Neuronal stem cell (in vitro differentiated cells): Measurements from ENCODE around the gene SNX2.
"Not testable (repeated sequence)": the region's sequence is repeated elsewhere in the genome, so short reads cannot be mapped to it uniquely, and the experiment has no call there.

Experiments used
- DNase-seq: peaks from one replicate; pipeline ENCODE4 v3.0.0-alpha.2; 2013; ENCODE audit warnings: low spot score
- H2AFZ ChIP-seq: one replicate; pipeline ENCODE4 v1.6.1; 2013; ENCODE audit warnings: mild to moderate bottlenecking, low read length, inconsistent platforms
- H2AK5ac ChIP-seq: 2 replicates; pipeline ENCODE4 v1.6.1; 2013; ENCODE audit warnings: low read depth, mild to moderate bottlenecking, inconsistent platforms, low read length, moderate library complexity, mixed read lengths
- H2BK120ac ChIP-seq: 2 replicates; pipeline ENCODE4 v1.6.1; 2013; ENCODE audit warnings: low read depth, mild to moderate bottlenecking, inconsistent platforms, low read length, moderate library complexity, mixed read lengths
- H2BK12ac ChIP-seq: one replicate; pipeline ENCODE4 v1.6.1; 2013; ENCODE audit warnings: low read length, inconsistent platforms
- H2BK15ac ChIP-seq: 2 replicates; pipeline ENCODE4 v1.6.1; 2013; ENCODE audit warnings: mild to moderate bottlenecking, low read length, inconsistent platforms, mixed read lengths
- H2BK5ac ChIP-seq: one replicate; pipeline ENCODE4 v1.6.1; 2013; ENCODE audit warnings: inconsistent platforms, mild to moderate bottlenecking, low read length, moderate library complexity
- H3K14ac ChIP-seq: one replicate; pipeline ENCODE4 v1.6.1; 2013; ENCODE audit warnings: low read length, inconsistent platforms
- H3K18ac ChIP-seq: 2 replicates; pipeline ENCODE4 v1.6.1; 2013; ENCODE audit warnings: low read length, inconsistent platforms
- H3K23ac ChIP-seq: 2 replicates; pipeline ENCODE4 v1.6.1; 2013; ENCODE audit warnings: low read depth, mild to moderate bottlenecking, mixed read lengths, low read length, inconsistent platforms; ENCODE audit not compliant: poor library complexity
- H3K27ac ChIP-seq: replicated peaks from 3 replicates; pipeline ENCODE4 v1.5.1; 2013; ENCODE audit warnings: low read length, inconsistent platforms
- H3K27me3 ChIP-seq, 3 experiments: 2 replicates each; pipeline ENCODE4 v1.6.1; 2013; ENCODE audit warnings: low read length in 3 of 3, mild to moderate bottlenecking in 2 of 3, inconsistent platforms in 1 of 3, low read depth in 1 of 3, mixed read lengths in 1 of 3, moderate library complexity in 1 of 3; ENCODE audit not compliant: control insufficient read depth in 3 of 3, insufficient read depth in 3 of 3
- H3K36me3 ChIP-seq, 2 donors: replicated peaks in 1 of 2; 2 replicates each; pipeline ENCODE4 v1.6.1; 2013; ENCODE audit warnings: low read length in 2 of 2; ENCODE audit not compliant: control insufficient read depth in 2 of 2, insufficient read depth in 2 of 2
- H3K4ac ChIP-seq: 2 replicates; pipeline ENCODE4 v1.6.1; 2013; ENCODE audit warnings: inconsistent platforms, mild to moderate bottlenecking, low read length, moderate library complexity
- H3K4me1 ChIP-seq, 2 donors: 1 replicate in 1 of 2; 2 replicates in 1 of 2; pipeline ENCODE4 v1.6.1; 2013; ENCODE audit warnings: low read length in 2 of 2, low read depth in 1 of 2; ENCODE audit not compliant: control insufficient read depth in 2 of 2, insufficient read depth in 1 of 2
- H3K4me2 ChIP-seq: one replicate; pipeline ENCODE4 v1.6.1; 2013; ENCODE audit warnings: mild to moderate bottlenecking, low read length, inconsistent platforms; ENCODE audit not compliant: insufficient read depth, poor library complexity, severe bottlenecking
- H3K4me3 ChIP-seq, 2 donors: 2 replicates each; pipeline ENCODE4 v1.5.1; 2013; ENCODE audit warnings: low read length in 2 of 2, mild to moderate bottlenecking in 2 of 2, inconsistent platforms in 1 of 2, moderate library complexity in 1 of 2
- H3K79me1 ChIP-seq: one replicate; pipeline ENCODE4 v1.6.1; 2013; ENCODE audit warnings: low read depth, mild to moderate bottlenecking, inconsistent platforms, low read length, moderate library complexity
- H3K9ac ChIP-seq: one replicate; pipeline ENCODE4 v1.6.1; 2013; ENCODE audit warnings: mild to moderate bottlenecking, low read depth, low read length, inconsistent platforms; ENCODE audit not compliant: poor library complexity
- H3K9me3 ChIP-seq, 2 donors: replicated peaks in 1 of 2; 2 replicates each; pipeline versions ENCODE3 to v1.6.1; 2013; ENCODE audit warnings: low read length in 2 of 2, mild to moderate bottlenecking in 2 of 2, inconsistent platforms in 1 of 2, low read depth in 1 of 2, mixed read lengths in 1 of 2, moderate library complexity in 1 of 2; ENCODE audit not compliant: control insufficient read depth in 2 of 2, insufficient read depth in 1 of 2
- H4K8ac ChIP-seq: one replicate; pipeline ENCODE4 v1.6.1; 2013; ENCODE audit warnings: low read depth, mild to moderate bottlenecking, inconsistent platforms, low read length, moderate library complexity
- H4K91ac ChIP-seq: one replicate; pipeline ENCODE4 v1.6.1; 2013; ENCODE audit warnings: low read length, low read depth, mild to moderate bottlenecking, inconsistent platforms; ENCODE audit not compliant: poor library complexity
- WGBS, 2 donors: extraction: QIAGEN DNeasy Blood & Tissue Kit; methylation state at CpG; one replicate each; pipeline ENCODE4 v1.1.7; 2013; ENCODE audit warnings: missing lambda C conversion rate in 2 of 2, mixed read lengths in 1 of 2; ENCODE audit not compliant: insufficient read length in 2 of 2, insufficient replicate concordance in 1 of 2; ENCODE audit errors: extremely low coverage in 2 of 2; 5-methylcytosine and 5-hydroxymethylcytosine counted together

The SNX2 gene

GRCh38 chr5:122760236-122760635 lies 14.6 kb upstream of the SNX2 start:
- H3K23ac ChIP-seq = no peak overlapping the region
- no CpG with 5 or more reads among the region's 2 CpGs for WGBS, 2 donors
- H4K8ac ChIP-seq = no peak overlapping the region
- H2AK5ac ChIP-seq = no peak overlapping the region
- H3K9me3 ChIP-seq = no peaks in the 10 kb centered on the region
- no peak overlapping the region for H3K14ac ChIP-seq
- H2BK5ac ChIP-seq = no peak overlapping the region
- H3K79me1 ChIP-seq = no peaks in the 10 kb centered on the region
- peaks cover 0 to 2% (median 0%) of the 10 kb centered on the region in 3 experiments for H3K27me3 ChIP-seq
- H3K4me1 ChIP-seq = peaks cover 0 to 2% of the 10 kb centered on the region in 2 donors
- H3K4ac ChIP-seq = no peak overlapping the region
- H3K18ac ChIP-seq = no peak overlapping the region
- H3K4me3 ChIP-seq = no peak overlapping the region
- DNase-seq = no peak
- no peak overlapping the region for H2BK15ac ChIP-seq
- H4K91ac ChIP-seq = no peak overlapping the region
- no peaks in the 10 kb centered on the region for H3K36me3 ChIP-seq
- H3K4me2 ChIP-seq = no peak overlapping the region
- no peak overlapping the region for H2BK12ac ChIP-seq
- peak overlapping the region; percentile 61 for H2AFZ ChIP-seq
- H3K9ac ChIP-seq = no peak overlapping the region
- H3K27ac ChIP-seq = no peak overlapping the region
- no peak overlapping the region for H2BK120ac ChIP-seq

- H3K79me1 ChIP-seq = no peaks in the 10 kb centered on the region
- WGBS, 2 donors = no CpG with 5 or more reads among the region's 1 CpG
- H2BK15ac ChIP-seq = no peak overlapping the region
These were observed 13.8 kb upstream of the SNX2 start for GRCh38 chr5:122761115-122761514.

DNA sequence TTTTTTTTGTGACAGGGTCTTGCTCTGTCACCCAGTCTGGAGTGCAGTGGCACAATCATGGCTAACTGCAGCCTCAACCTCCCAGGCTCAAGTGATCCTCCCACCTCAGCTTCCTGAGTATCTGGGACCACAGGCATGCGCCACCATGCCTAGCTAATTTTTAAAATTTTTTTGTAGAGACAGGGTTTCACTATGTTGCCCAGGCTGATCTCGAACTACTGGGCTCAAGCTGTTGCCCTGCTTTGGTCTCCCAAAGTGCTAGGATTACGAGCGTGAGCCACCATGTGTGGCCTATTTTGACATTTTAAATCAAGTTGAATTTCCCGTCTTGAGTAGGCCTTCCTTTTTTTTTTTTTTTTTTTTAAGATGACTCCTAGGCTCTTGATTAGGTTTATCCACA lies 13.0 kb upstream of the SNX2 start:
- H3K4me2 ChIP-seq, H2AFZ ChIP-seq, H3K23ac ChIP-seq, H2AK5ac ChIP-seq, H3K4me3 ChIP-seq, H2BK12ac ChIP-seq, H3K14ac ChIP-seq, H3K9ac ChIP-seq, H3K4me1 ChIP-seq, H2BK5ac ChIP-seq, DNase-seq, H2BK15ac ChIP-seq, H4K91ac ChIP-seq, H4K8ac ChIP-seq, H2BK120ac ChIP-seq, H3K9me3 ChIP-seq, H3K4ac ChIP-seq, H3K79me1 ChIP-seq, H3K18ac ChIP-seq, H3K36me3 ChIP-seq, H3K27ac ChIP-seq, H3K27me3 ChIP-seq: not testable (repeated sequence)
- WGBS, 2 donors = no CpG with 5 or more reads among the region's 5 CpGs

More at GRCh38 chr5:122761115-122761514, 13.8 kb upstream of the SNX2 start:
- Histone ChIP-seq H3K4ac (no peak overlapping the region), H3K27ac (no peak overlapping the region), H2AK5ac (no peak overlapping the region), H3K9ac (no peak overlapping the region), H3K4me3 (no peak overlapping the region), H3K4me2 (no peak overlapping the region), H3K4me1 (no peaks in the 10 kb centered on the region), H3K27me3 (peaks cover 0 to 2% (median 0%) of the 10 kb centered on the region in 3 experiments), H3K9me3 (no peaks in the 10 kb centered on the region), H2BK120ac (no peak overlapping the region), H4K91ac (no peak overlapping the region), H2BK12ac (no peak overlapping the region), H3K18ac (no peak overlapping the region), H3K23ac (no peak overlapping the region), H3K14ac (no peak overlapping the region), H2BK5ac (no peak overlapping the region), H3K36me3 (no peaks in the 10 kb centered on the region), H2AFZ (no peak overlapping the region), H4K8ac (no peak overlapping the region)
- no peak for DNase-seq

GRCh38 chr5:122766130-122766529 lies 8.8 kb upstream of the SNX2 start:
- Histone ChIP-seq H2AFZ (no peak overlapping the region), H3K9ac (no peak overlapping the region), H2BK15ac (no peak overlapping the region), H3K9me3 (no peaks in the 10 kb centered on the region), H3K27me3 (peaks cover 0 to 19% (median 0%) of the 10 kb centered on the region in 3 experiments), H3K4me3 (no peak overlapping the region), H3K14ac (no peak overlapping the region), H4K91ac (no peak overlapping the region), H3K4me2 (no peak overlapping the region), H3K79me1 (no peaks in the 10 kb centered on the region), H2BK120ac (no peak overlapping the region), H2BK5ac (no peak overlapping the region), H3K4ac (no peak overlapping the region), H2AK5ac (no peak overlapping the region), H3K18ac (no peak overlapping the region), H2BK12ac (no peak overlapping the region), H3K27ac (no peak overlapping the region), H3K23ac (no peak overlapping the region), H4K8ac (no peak overlapping the region), H3K4me1 (no peaks in the 10 kb centered on the region), H3K36me3 (no peaks in the 10 kb centered on the region)
- no peak for DNase-seq
